Smooth muscle cell (in vitro differentiated cells): ENCODE measurements around the gene SLC25A33. TPM values are rescaled to one million over a fixed set of nuclear protein-coding genes. Genes with fewer than 3 reads are reported as not detected.

ENCODE experiments used
- DNase-seq: peaks from one replicate; lab custom pipeline; 2025; ENCODE audit not compliant: unreplicated experiment; lab: John Stamatoyannopoulos, UW
- H2AFZ ChIP-seq: fragments of 200-600 bp; sonication (generic); 2 replicates; pipeline ENCODE4 v1.6.0; 2016; ENCODE audit warnings: antibody characterized with exemption, low read depth, mild to moderate bottlenecking
- H3F3A ChIP-seq: fragments of 200-600 bp; sonication (generic); 2 replicates; pipeline ENCODE4 v1.6.0; 2017; ENCODE audit warnings: antibody characterized with exemption, low read depth
- H3K27ac ChIP-seq: fragments of 200-600 bp; sonication (generic); 2 replicates; pipeline ENCODE4 v1.5.1; 2016; ENCODE audit warnings: low read depth, mild to moderate bottlenecking
- H3K27me3 ChIP-seq: fragments of 200-600 bp; sonication (generic); 2 replicates; pipeline ENCODE4 v1.6.1; 2016; ENCODE audit warnings: low read depth, mild to moderate bottlenecking
- H3K36me3 ChIP-seq: fragments of 200-600 bp; sonication (generic); 2 replicates; pipeline ENCODE4 v1.5.1; 2016; ENCODE audit warnings: low read depth
- H3K4me1 ChIP-seq: fragments of 200-600 bp; sonication (generic); 2 replicates; pipeline ENCODE4 v1.5.1; 2016; ENCODE audit warnings: low read depth
- H3K4me2 ChIP-seq: fragments of 200-600 bp; sonication (generic); 2 replicates; pipeline ENCODE4 v1.6.0; 2016; ENCODE audit warnings: mild to moderate bottlenecking
- H3K4me3 ChIP-seq: fragments of 200-600 bp; sonication (generic); 2 replicates; pipeline ENCODE4 v1.5.1; 2016; ENCODE audit warnings: mild to moderate bottlenecking
- H3K79me2 ChIP-seq: fragments of 200-600 bp; sonication (generic); 2 replicates; pipeline ENCODE4 v1.6.0; 2016; ENCODE audit warnings: low read depth, mild to moderate bottlenecking
- H3K9ac ChIP-seq: fragments of 200-600 bp; sonication (generic); 2 replicates; pipeline ENCODE4 v1.6.0; 2016; ENCODE audit warnings: low read depth
- H3K9me3 ChIP-seq: fragments of 200-600 bp; sonication (generic); replicated peaks from 2 replicates; pipeline ENCODE4 v1.5.1; 2016; ENCODE audit warnings: low read depth
- H4K20me1 ChIP-seq: fragments of 200-600 bp; sonication (generic); 2 replicates; pipeline ENCODE4 v1.6.0; 2016; ENCODE audit warnings: low read depth
- WGBS: methylation state at CpG from one replicate; pipeline ENCODE4 v1.1.7; 2016; ENCODE audit warnings: low lambda C conversion rate; 5-methylcytosine and 5-hydroxymethylcytosine counted together
- polyA plus RNA-seq: library from polyadenylated mRNA; unstranded; fragments of >200 nt; fragmentation: Nextera tagmentation; extraction: Ambion mirVana; gene quantifications from 2 replicates; pipeline ENCODE4 v1.2.1, GENCODE V29; 2016
- total RNA-seq: library from RNA; depleted of rRNA; stranded (reverse); fragments of >200 nt; gene quantifications from 2 replicates; pipeline ENCODE4 v1.2.3, GENCODE V29; 2014
- TF ChIP-seq, protein P1 (sequence below): fragments of 200-600 bp; sonication (generic); IDR thresholded peaks from 2 replicates; pipeline ENCODE4 v1.5.1; 2017; ENCODE audit warnings: borderline replicate concordance, mild to moderate bottlenecking, antibody characterized with exemption; ENCODE audit not compliant: insufficient read depth, poor library complexity, severe bottlenecking

The SLC25A33 gene
- total and polyA plus RNA-seq, 2 experiments from 2014 or later, result 5.4 to 5.5 TPM

DNA sequence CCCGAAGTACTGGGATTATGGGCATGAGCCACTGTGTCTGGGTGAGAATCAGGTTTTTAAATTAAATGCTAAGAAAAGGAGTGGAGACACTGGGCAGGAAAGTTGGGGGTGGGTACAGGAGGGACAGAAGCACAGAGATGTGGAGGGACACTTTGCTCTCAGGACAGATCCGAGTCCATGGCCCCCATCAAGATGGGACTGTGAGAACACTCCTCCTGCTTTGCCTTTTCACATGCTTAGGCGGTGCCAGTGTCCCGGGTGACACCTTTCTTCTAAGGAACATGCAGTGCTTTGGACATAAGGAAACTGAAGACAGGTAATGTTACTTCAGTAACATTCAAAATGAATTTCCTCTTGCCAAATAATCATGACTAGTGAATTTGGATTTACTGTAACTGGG is 16.7 kb downstream of the SLC25A33 start:
- no peak overlapping the region for H3K9ac ChIP-seq
- H3K4me3 ChIP-seq, result no peak overlapping the region
- no peaks in the 10 kb centered on the region for H3K9me3 ChIP-seq
- no peak for DNase-seq
- TF ChIP-seq, protein P1, sequence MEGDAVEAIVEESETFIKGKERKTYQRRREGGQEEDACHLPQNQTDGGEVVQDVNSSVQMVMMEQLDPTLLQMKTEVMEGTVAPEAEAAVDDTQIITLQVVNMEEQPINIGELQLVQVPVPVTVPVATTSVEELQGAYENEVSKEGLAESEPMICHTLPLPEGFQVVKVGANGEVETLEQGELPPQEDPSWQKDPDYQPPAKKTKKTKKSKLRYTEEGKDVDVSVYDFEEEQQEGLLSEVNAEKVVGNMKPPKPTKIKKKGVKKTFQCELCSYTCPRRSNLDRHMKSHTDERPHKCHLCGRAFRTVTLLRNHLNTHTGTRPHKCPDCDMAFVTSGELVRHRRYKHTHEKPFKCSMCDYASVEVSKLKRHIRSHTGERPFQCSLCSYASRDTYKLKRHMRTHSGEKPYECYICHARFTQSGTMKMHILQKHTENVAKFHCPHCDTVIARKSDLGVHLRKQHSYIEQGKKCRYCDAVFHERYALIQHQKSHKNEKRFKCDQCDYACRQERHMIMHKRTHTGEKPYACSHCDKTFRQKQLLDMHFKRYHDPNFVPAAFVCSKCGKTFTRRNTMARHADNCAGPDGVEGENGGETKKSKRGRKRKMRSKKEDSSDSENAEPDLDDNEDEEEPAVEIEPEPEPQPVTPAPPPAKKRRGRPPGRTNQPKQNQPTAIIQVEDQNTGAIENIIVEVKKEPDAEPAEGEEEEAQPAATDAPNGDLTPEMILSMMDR, result no peak
- peaks cover 10% of the 10 kb centered on the region for H3K36me3 ChIP-seq
- H2AFZ ChIP-seq, result no peak overlapping the region
- peaks cover 10% of the 10 kb centered on the region for H3K79me2 ChIP-seq
- H3K4me1 ChIP-seq, result no peaks in the 10 kb centered on the region
- H3K27me3 ChIP-seq, result no peaks in the 10 kb centered on the region
- no peak overlapping the region for H3K27ac ChIP-seq
- H3K4me2 ChIP-seq, result no peak overlapping the region
- 95% methylated on average over 4 of the region's 4 CpGs for WGBS
- H4K20me1 ChIP-seq, result peaks cover 20% of the 10 kb centered on the region
- H3F3A ChIP-seq, result no peaks in the 10 kb centered on the region

DNA sequence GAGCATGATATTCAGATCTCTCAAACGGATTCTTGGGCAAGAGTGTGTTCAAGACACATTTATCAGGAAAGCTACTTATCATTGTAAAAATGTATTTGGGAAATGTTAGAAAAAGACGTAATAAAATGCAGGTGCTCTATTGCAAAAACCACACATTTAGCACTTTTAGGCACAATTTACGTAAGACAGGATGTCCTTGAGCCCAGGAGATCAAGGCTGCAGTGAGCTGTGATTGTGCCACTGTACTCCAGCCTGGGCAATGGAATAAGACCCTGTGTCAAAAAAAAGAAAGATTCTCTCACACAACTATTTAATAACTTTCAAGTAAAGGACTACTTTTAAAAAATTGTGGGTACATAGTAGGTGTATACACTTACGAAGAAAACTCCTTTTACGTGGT is 18.4 kb downstream of the SLC25A33 start:
- H3K27ac ChIP-seq, result no peak overlapping the region
- no peak overlapping the region for H2AFZ ChIP-seq
- no peaks in the 10 kb centered on the region for H3K27me3 ChIP-seq
- H3K4me1 ChIP-seq, result no peaks in the 10 kb centered on the region
- H3F3A ChIP-seq, result no peaks in the 10 kb centered on the region
- WGBS, result 92% methylated on average over 5 of the region's 5 CpGs
- peaks cover 10% of the 10 kb centered on the region for H3K36me3 ChIP-seq
- H3K9me3 ChIP-seq, result no peaks in the 10 kb centered on the region
- no peak overlapping the region for H3K9ac ChIP-seq
- H3K4me2 ChIP-seq, result no peak overlapping the region
- peaks cover 6% of the 10 kb centered on the region for H4K20me1 ChIP-seq
- TF ChIP-seq, protein P1, result no peak
- H3K4me3 ChIP-seq, result no peak overlapping the region
- DNase-seq, result no peak
- no peaks in the 10 kb centered on the region for H3K79me2 ChIP-seq

DNA sequence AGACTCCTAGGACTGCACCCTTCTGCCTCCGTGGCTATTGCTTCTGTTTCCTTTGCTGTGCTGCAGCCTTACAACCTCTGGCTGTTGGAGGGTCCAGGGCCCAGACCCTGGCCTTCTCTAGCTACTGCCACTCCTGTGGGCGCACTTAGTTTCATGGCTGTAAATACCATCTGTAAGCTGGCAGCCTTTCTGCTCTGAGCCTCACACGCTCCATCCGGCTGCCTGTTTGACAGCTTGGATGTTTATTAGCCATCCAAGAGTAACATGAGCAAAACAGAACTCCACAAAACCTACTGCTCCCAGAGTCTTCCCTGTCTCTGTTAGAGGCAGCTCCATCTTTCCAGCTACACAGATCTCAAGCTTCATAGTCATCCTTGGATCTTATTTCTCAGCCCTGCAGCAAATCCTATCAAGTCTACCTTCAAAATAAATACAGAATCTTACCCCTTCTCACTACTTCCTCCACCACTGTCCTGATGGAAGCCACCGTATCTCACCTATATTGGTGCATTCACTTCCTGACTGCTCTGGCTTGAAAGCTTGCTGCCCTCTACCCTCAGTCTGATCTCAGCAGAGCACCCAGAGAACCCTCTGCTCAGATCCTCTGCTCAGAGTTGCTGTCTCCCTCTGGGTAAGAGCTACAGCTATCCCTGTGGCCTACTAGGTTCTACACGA is 19.1 kb downstream of the SLC25A33 start:
- Histone ChIP-seq H3K9ac (no peak overlapping the region), H3K36me3 (peaks cover 10% of the 10 kb centered on the region), H3K9me3 (no peaks in the 10 kb centered on the region), H3K4me1 (no peaks in the 10 kb centered on the region), H3F3A (no peaks in the 10 kb centered on the region), H3K79me2 (no peaks in the 10 kb centered on the region), H3K27ac (no peak overlapping the region), H4K20me1 (peaks cover 3% of the 10 kb centered on the region), H3K27me3 (no peaks in the 10 kb centered on the region), H2AFZ (no peak overlapping the region), H3K4me3 (no peak overlapping the region), H3K4me2 (no peak overlapping the region)
- DNase-seq, result no peak
- WGBS, result 93% methylated on average over 6 of the region's 6 CpGs
- TF ChIP-seq, protein P1, result no peak
